A549 (cell line): Measurements from ENCODE around the gene KCNJ6. TPM values are rescaled to one million over a fixed set of nuclear protein-coding genes. Genes with fewer than 3 reads are reported as not detected.

Experiments
- ATAC-seq, 2 experiments: fragments of 200-7000 bp in 1 of 2; fragments of >200 bp in 1 of 2; cut with Nextera tagmentation in 1 of 2; cut with Tn5 transposase in 1 of 2; 3 replicates each; pipeline versions ENCODE4 v1.8.0 to v1.9.1; 2018 to 2020; ENCODE audit warnings: mild to moderate bottlenecking in 1 of 2, moderate library complexity in 1 of 2
- CTCF ChIA-PET: fragments of 300-600 bp; sonication (Branson Sonifier 250); formaldehyde crosslinking; extraction: SDS; loops from one replicate; lab custom pipeline; 2021; ENCODE audit warnings: antibody characterized with exemption, inconsistent platforms; lab: Yijun Ruan, JAX
- POLR2A ChIA-PET: fragments of 350-600 bp; formaldehyde crosslinking; extraction: SDS; loops from one replicate; lab custom pipeline; 2021; ENCODE audit warnings: antibody characterized with exemption, inconsistent platforms; lab: Yijun Ruan, JAX
- DNase-seq, 2 experiments: peaks; one replicate each; pipeline versions ENCODE4 v3.0.0 to v3.0.0-alpha.2; 2011 to 2016; ENCODE audit warnings: low read depth in 1 of 2, low spot score in 1 of 2
- FAIRE-seq: peaks from 2 replicates; lab custom pipeline; 2011; peaks lifted over from hg19 to GRCh38; lab: Jason Lieb, UNC
- H3K27ac ChIP-seq, 2 experiments: fragments of >200 bp; sonication (Bioruptor Twin); formaldehyde crosslinking; 3 replicates each; pipeline ENCODE4 v1.5.1; 2016 to 2017
- H3K4me1 ChIP-seq: fragments of >200 bp; sonication (Bioruptor Twin); formaldehyde crosslinking; 3 replicates; pipeline ENCODE4 v1.6.1; 2016
- H3K4me2 ChIP-seq: fragments of >200 bp; sonication (Bioruptor Twin); formaldehyde crosslinking; 3 replicates; pipeline ENCODE4 v1.6.1; 2016
- H3K4me3 ChIP-seq: fragments of >200 bp; sonication (Bioruptor Twin); formaldehyde crosslinking; 3 replicates; pipeline ENCODE4 v1.5.1; 2016
- H3K9me3 ChIP-seq: fragments of >200 bp; sonication (Bioruptor Twin); formaldehyde crosslinking; 3 replicates; pipeline ENCODE4 v1.6.1; 2016
- ATOH8 ChIP-seq: fragments of 250-450 bp; sonication (Bioruptor Pico); IDR thresholded peaks from 2 replicates; pipeline ENCODE4 v1.5.0; 2020; ENCODE audit warnings: low read depth, mild to moderate bottlenecking, moderate library complexity
- CBX2 ChIP-seq: fragments of 200-600 bp; sonication (generic); IDR thresholded peaks from 2 replicates; pipeline ENCODE4 v1.6.1; 2016; ENCODE audit warnings: low read depth, mild to moderate bottlenecking, borderline replicate concordance
- CBX8 ChIP-seq: fragments of 200-600 bp; sonication (generic); IDR thresholded peaks from 2 replicates; pipeline ENCODE4 v1.6.1; 2016
- CEBPB ChIP-seq, 2 experiments: fragments of >200 bp in 1 of 2; sonication (Bioruptor Twin) in 1 of 2; formaldehyde crosslinking in 1 of 2; IDR thresholded peaks; 2 replicates each; pipeline ENCODE4 v1.6.1; 2012 to 2016
- FOSL2 ChIP-seq, 2 experiments: fragments of 450-650 bp in 1 of 2; fragments of >200 bp in 1 of 2; sonication (Bioruptor Twin) in 1 of 2; formaldehyde crosslinking; IDR thresholded peaks; 2 replicates each; pipeline versions ENCODE4 v1.5.0 to v1.6.1; 2016 to 2020; ENCODE audit warnings: mild to moderate bottlenecking in 1 of 2, moderate library complexity in 1 of 2
- FOXS1 ChIP-seq: fragments of 250-450 bp; sonication (Bioruptor Pico); IDR thresholded peaks from 2 replicates; pipeline ENCODE4 v1.5.0; 2020; ENCODE audit warnings: mild to moderate bottlenecking, moderate library complexity
- GATA3 ChIP-seq: IDR thresholded peaks from 2 replicates; pipeline ENCODE4 v1.6.1; 2012; ENCODE audit warnings: borderline replicate concordance
- HDAC2 ChIP-seq: fragments of 200-600 bp; sonication (generic); IDR thresholded peaks from 2 replicates; pipeline ENCODE4 v1.6.1; 2016
- HMGXB4 ChIP-seq: fragments of 250-450 bp; sonication (Bioruptor Pico); IDR thresholded peaks from 2 replicates; pipeline ENCODE4 v1.5.0; 2021; ENCODE audit warnings: mild to moderate bottlenecking, moderate library complexity, borderline replicate concordance
- HOXA7 ChIP-seq: fragments of 250-450 bp; sonication (Bioruptor Pico); IDR thresholded peaks from 2 replicates; pipeline ENCODE4 v1.5.0; 2020; ENCODE audit warnings: mild to moderate bottlenecking, moderate library complexity
- HOXB13 ChIP-seq: fragments of 250-450 bp; sonication (Bioruptor Pico); IDR thresholded peaks from 2 replicates; pipeline ENCODE4 v1.5.0; 2020; ENCODE audit warnings: low read depth, mild to moderate bottlenecking, moderate library complexity
- JUN ChIP-seq, 2 experiments: fragments of >200 bp; sonication (Bioruptor Twin); formaldehyde crosslinking; IDR thresholded peaks; 2 replicates in 1 of 2; 3 replicates in 1 of 2; pipeline ENCODE4 v1.6.1; 2016 to 2017
- JUNB ChIP-seq: fragments of >200 bp; sonication (Bioruptor Twin); formaldehyde crosslinking; IDR thresholded peaks from 2 replicates; pipeline ENCODE4 v1.6.1; 2016
- MYC ChIP-seq: IDR thresholded peaks from 2 replicates; pipeline ENCODE4 v1.6.1; 2012; ENCODE audit warnings: mild to moderate bottlenecking, inconsistent platforms, low read length, improper control_type of control experiment, borderline replicate concordance
- NFE2L2 ChIP-seq: fragments of 150-350 bp; conservative IDR thresholded peaks from 2 replicates; pipeline ENCODE4 v1.6.1; 2014; ENCODE audit warnings: low read length
- POLR2A ChIP-seq: IDR thresholded peaks from 2 replicates; pipeline ENCODE4 v1.6.1; 2012; ENCODE audit warnings: mild to moderate bottlenecking, low read length
- POLR2AphosphoS2 ChIP-seq: conservative IDR thresholded peaks from 2 replicates; pipeline ENCODE4 v1.6.1; 2012; ENCODE audit warnings: low read length, improper control_type of control experiment, inconsistent platforms
- RAD21 ChIP-seq, 2 experiments: fragments of >200 bp in 1 of 2; sonication (Bioruptor Twin) in 1 of 2; formaldehyde crosslinking in 1 of 2; IDR thresholded peaks in 1 of 2; conservative IDR thresholded peaks in 1 of 2; 2 replicates in 1 of 2; 3 replicates in 1 of 2; pipeline ENCODE4 v1.6.1; 2012 to 2018; ENCODE audit warnings: inconsistent platforms in 1 of 2
- RARB ChIP-seq: fragments of 250-450 bp; sonication (Bioruptor Pico); IDR thresholded peaks from 2 replicates; pipeline ENCODE4 v1.8.0; 2021; ENCODE audit warnings: mild to moderate bottlenecking, moderate library complexity
- SREBF2 ChIP-seq: fragments of 450-650 bp; IDR thresholded peaks from 2 replicates; pipeline ENCODE4 v1.6.1; 2014; ENCODE audit warnings: mild to moderate bottlenecking, moderate library complexity
- USF2 ChIP-seq: fragments of 450-650 bp; IDR thresholded peaks from 2 replicates; pipeline ENCODE4 v1.6.1; 2014; ENCODE audit warnings: antibody characterized with exemption
- ZC3H11A ChIP-seq: fragments of 450-650 bp; IDR thresholded peaks from 2 replicates; pipeline ENCODE4 v1.6.1; 2014; ENCODE audit warnings: antibody characterized with exemption, mild to moderate bottlenecking
- WGBS: methylation state at CpG from one replicate; pipeline ENCODE4 v1.1.6; 2017; ENCODE audit errors: missing lambda C conversion rate; 5-methylcytosine and 5-hydroxymethylcytosine counted together
- polyA plus RNA-seq, 4 experiments: library from polyadenylated mRNA; depleted of rRNA in 3 of 4; stranded (reverse); fragments of >200 nt; fragmentation: RNase III in 1 of 4; extraction: RNeasy Plus Mini Kit Qiagen cat#74134 plus additional on column Dnase treatment in 1 of 4; gene quantifications; 2 replicates in 3 of 4; 3 replicates in 1 of 4; pipeline ENCODE4 v1.2.3, GENCODE V29; 2011 to 2017
- TF ChIP-seq, protein P1 (sequence below): fragments of 200-600 bp; sonication (generic); IDR thresholded peaks from 2 replicates; pipeline ENCODE4 v1.6.1; 2016; ENCODE audit warnings: antibody characterized with exemption, mild to moderate bottlenecking, moderate library complexity
- TF ChIP-seq, protein P2 (sequence below): fragments of >200 bp; sonication (Bioruptor Twin); formaldehyde crosslinking; IDR thresholded peaks from 2 replicates; pipeline ENCODE4 v1.6.1; 2016

Gene KCNJ6
- polyA plus RNA-seq, 2 of the 4 experiments (the other 2 are of a cell fraction): 0.68 to 1.4 TPM

- TF ChIP-seq HOXB13: no peak
- no peak for TF ChIP-seq GATA3
- no peak for TF ChIP-seq NFE2L2
- TF ChIP-seq HOXA7 (CRISPR knock-in tag): no peak
- no peak for TF ChIP-seq CEBPB (IDR thresholded peaks at IDR 0.05)
- no peak for TF ChIP-seq FOSL2 (IDR thresholded peaks at IDR 0.05)
- no peak for TF ChIP-seq FOSL2 (CRISPR knock-in tag; IDR thresholded peaks at IDR 0.05)
- TF ChIP-seq, protein P1, sequence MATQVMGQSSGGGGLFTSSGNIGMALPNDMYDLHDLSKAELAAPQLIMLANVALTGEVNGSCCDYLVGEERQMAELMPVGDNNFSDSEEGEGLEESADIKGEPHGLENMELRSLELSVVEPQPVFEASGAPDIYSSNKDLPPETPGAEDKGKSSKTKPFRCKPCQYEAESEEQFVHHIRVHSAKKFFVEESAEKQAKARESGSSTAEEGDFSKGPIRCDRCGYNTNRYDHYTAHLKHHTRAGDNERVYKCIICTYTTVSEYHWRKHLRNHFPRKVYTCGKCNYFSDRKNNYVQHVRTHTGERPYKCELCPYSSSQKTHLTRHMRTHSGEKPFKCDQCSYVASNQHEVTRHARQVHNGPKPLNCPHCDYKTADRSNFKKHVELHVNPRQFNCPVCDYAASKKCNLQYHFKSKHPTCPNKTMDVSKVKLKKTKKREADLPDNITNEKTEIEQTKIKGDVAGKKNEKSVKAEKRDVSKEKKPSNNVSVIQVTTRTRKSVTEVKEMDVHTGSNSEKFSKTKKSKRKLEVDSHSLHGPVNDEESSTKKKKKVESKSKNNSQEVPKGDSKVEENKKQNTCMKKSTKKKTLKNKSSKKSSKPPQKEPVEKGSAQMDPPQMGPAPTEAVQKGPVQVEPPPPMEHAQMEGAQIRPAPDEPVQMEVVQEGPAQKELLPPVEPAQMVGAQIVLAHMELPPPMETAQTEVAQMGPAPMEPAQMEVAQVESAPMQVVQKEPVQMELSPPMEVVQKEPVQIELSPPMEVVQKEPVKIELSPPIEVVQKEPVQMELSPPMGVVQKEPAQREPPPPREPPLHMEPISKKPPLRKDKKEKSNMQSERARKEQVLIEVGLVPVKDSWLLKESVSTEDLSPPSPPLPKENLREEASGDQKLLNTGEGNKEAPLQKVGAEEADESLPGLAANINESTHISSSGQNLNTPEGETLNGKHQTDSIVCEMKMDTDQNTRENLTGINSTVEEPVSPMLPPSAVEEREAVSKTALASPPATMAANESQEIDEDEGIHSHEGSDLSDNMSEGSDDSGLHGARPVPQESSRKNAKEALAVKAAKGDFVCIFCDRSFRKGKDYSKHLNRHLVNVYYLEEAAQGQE: no peak
- TF ChIP-seq RARB (CRISPR knock-in tag): no peak
- TF ChIP-seq CBX8: no peak
- no peak for TF ChIP-seq ATOH8 (CRISPR knock-in tag)
- TF ChIP-seq MYC: no peak
Measured at GRCh38 chr21:37682966-37683365, 233.3 kb downstream of the KCNJ6 start (continued).

GRCh38 chr21:37677006-37677405 lies 239.3 kb downstream of the KCNJ6 start:
- POLR2A ChIA-PET: no interaction called here

More at GRCh38 chr21:37677006-37677405, 239.3 kb downstream of the KCNJ6 start:
- ATAC-seq: no peak
- no peak for FAIRE-seq
- CTCF ChIA-PET: interaction anchor here (0.7 to 3.4 kb wide), 4 partner anchors 23 to 678 kb away, joined by 3 to 33 read pairs (median 4); no protein-coding TSS in a partner anchor
- TF ChIP-seq HOXA7 (CRISPR knock-in tag) (no peak), POLR2AphosphoS2 (no peak), ATOH8 (CRISPR knock-in tag) (no peak), RAD21 (conservative IDR thresholded peaks at IDR 0.05 in 1 of 2, IDR thresholded peaks at IDR 0.05 in 1 of 2) (no peak), HMGXB4 (no peak), HDAC2 (no peak), CEBPB (IDR thresholded peaks at IDR 0.05) (no peak), JUN (IDR thresholded peaks at IDR 0.05) (no peak), POLR2A (no peak), JUNB (no peak), CBX2 (no peak), FOXS1 (CRISPR knock-in tag) (no peak), HOXB13 (no peak), SREBF2 (no peak), ZC3H11A (no peak), USF2 (no peak)
- TF ChIP-seq, protein P1: no peak
- TF ChIP-seq, protein P2, sequence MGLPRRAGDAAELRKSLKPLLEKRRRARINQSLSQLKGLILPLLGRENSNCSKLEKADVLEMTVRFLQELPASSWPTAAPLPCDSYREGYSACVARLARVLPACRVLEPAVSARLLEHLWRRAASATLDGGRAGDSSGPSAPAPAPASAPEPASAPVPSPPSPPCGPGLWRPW: no peak
- no peak for DNase-seq
- 71% methylated on average over 1 of the region's 4 CpGs for WGBS
- Histone ChIP-seq H3K27ac (no peak overlapping the region), H3K9me3 (no peaks in the 10 kb centered on the region), H3K4me1 (0 out of 3 replicates have a peak, but pooled peaks cover 12% of the 10 kb centered on the region), H3K4me3 (no peak overlapping the region), H3K4me2 (no peak overlapping the region)
